Uterus (tissue), 2 donors: ENCODE results near the gene CCSER1.
"Not testable (repeated sequence)": the region's sequence is repeated elsewhere in the genome, so short reads cannot be mapped to it uniquely, and the experiment has no call there.

Experiments used
- CTCF ChIP-seq, 4 experiments: fragments of 200-600 bp in 2 of 4; fragments of 450-650 bp in 2 of 4; sonication (generic) in 2 of 4; IDR thresholded peaks; one replicate each; pipeline ENCODE4 v1.5.1; 2016 to 2019; ENCODE audit warnings: antibody characterized with exemption in 4 of 4, mild to moderate bottlenecking in 2 of 4, moderate library complexity in 1 of 4
- POLR2A ChIP-seq, 2 donors: fragments of 450-650 bp; IDR thresholded peaks; one replicate each; pipeline ENCODE4 v1.6.1; 2016; ENCODE audit warnings: antibody characterized with exemption in 2 of 2, mild to moderate bottlenecking in 1 of 2, moderate library complexity in 1 of 2

DNA sequence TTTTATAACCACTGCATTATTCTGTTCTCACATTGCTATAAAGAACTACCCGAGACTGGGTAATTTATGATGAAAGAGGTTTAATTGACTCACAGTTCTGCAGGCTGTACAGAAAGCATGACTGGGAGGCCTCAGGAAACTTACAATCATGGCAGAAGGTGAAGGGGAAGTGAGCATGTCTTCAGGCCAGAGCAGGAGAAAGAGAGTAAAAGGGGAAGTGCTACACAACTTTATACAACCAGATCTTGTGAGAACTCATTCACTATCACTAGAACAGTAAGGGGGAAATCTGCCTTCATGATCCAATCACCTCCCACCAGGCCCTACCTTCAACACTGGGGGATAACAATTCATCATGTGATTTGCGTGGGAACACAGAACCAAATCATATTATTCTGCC lies 1199.0 kb downstream of the CCSER1 start:
- not testable (repeated sequence) for TF ChIP-seq CTCF, POLR2A (IDR thresholded peaks at IDR 0.05)
